SK-N-SH treated with all-trans-retinoic acid at 6 μM for 48 hours (cell line): ENCODE data around the gene CD79A.

Experiments
- ATAC-seq: fragments of 200-7000 bp; cut with Tn5 transposase; 3 replicates; pipeline ENCODE4 v1.9.1; 2020; ENCODE audit warnings: mild to moderate bottlenecking, moderate library complexity
- ARNTL ChIP-seq: fragments of 450-650 bp; formaldehyde crosslinking; IDR thresholded peaks from 2 replicates; pipeline ENCODE4 v1.5.0; 2020; ENCODE audit warnings: low read depth, mild to moderate bottlenecking, moderate library complexity, borderline replicate concordance
- BACH2 ChIP-seq: fragments of 250-450 bp; sonication (Bioruptor Pico); IDR thresholded peaks from 2 replicates; pipeline ENCODE4 v1.9.0; 2021; ENCODE audit warnings: mild to moderate bottlenecking, borderline replicate concordance
- CSDC2 ChIP-seq: fragments of 250-450 bp; sonication (Bioruptor Pico); IDR thresholded peaks from 2 replicates; pipeline ENCODE4 v1.5.0; 2020; ENCODE audit warnings: mild to moderate bottlenecking, moderate library complexity
- GLIS3 ChIP-seq: fragments of 250-450 bp; sonication (Bioruptor Pico); IDR thresholded peaks from 2 replicates; pipeline ENCODE4 v1.5.0; 2020; ENCODE audit warnings: mild to moderate bottlenecking, moderate library complexity
- ISL1 ChIP-seq: fragments of 250-450 bp; sonication (Bioruptor Pico); IDR thresholded peaks from 2 replicates; pipeline ENCODE4 v2.1.2; 2022; ENCODE audit warnings: mild to moderate bottlenecking, moderate library complexity
- PPARA ChIP-seq: fragments of 250-450 bp; sonication (Bioruptor Pico); IDR thresholded peaks from 2 replicates; pipeline ENCODE4 v1.5.0; 2020; ENCODE audit warnings: mild to moderate bottlenecking, borderline replicate concordance
- RARB ChIP-seq: fragments of 250-450 bp; sonication (Bioruptor Pico); IDR thresholded peaks from 2 replicates; pipeline ENCODE4 v1.8.0; 2021; ENCODE audit warnings: mild to moderate bottlenecking, moderate library complexity
- SNAI2 ChIP-seq: fragments of 250-450 bp; sonication (Bioruptor Pico); IDR thresholded peaks from 2 replicates; pipeline ENCODE4 v1.5.0; 2020; ENCODE audit warnings: mild to moderate bottlenecking, moderate library complexity
- TCF4 ChIP-seq: fragments of 250-450 bp; sonication (Bioruptor Pico); IDR thresholded peaks from 2 replicates; pipeline ENCODE4 v1.8.0; 2021; ENCODE audit warnings: mild to moderate bottlenecking, moderate library complexity, borderline replicate concordance
- TOX ChIP-seq: fragments of 250-450 bp; sonication (Bioruptor Pico); IDR thresholded peaks from 2 replicates; pipeline ENCODE4 v1.8.0; 2021; ENCODE audit warnings: mild to moderate bottlenecking, moderate library complexity, borderline replicate concordance
- ZC3H10 ChIP-seq: fragments of 250-450 bp; sonication (Bioruptor Pico); IDR thresholded peaks from 2 replicates; pipeline ENCODE4 v1.5.1; 2021; ENCODE audit warnings: mild to moderate bottlenecking, moderate library complexity
- ZFP3 ChIP-seq: fragments of 250-450 bp; sonication (Bioruptor Pico); IDR thresholded peaks from 2 replicates; pipeline ENCODE4 v1.5.0; 2020; ENCODE audit warnings: mild to moderate bottlenecking, moderate library complexity
- ZFP30 ChIP-seq: fragments of 450-650 bp; formaldehyde crosslinking; IDR thresholded peaks from 2 replicates; pipeline ENCODE4 v1.5.0; 2022; ENCODE audit warnings: mild to moderate bottlenecking, moderate library complexity
- ZNF565 ChIP-seq: fragments of 450-650 bp; formaldehyde crosslinking; conservative IDR thresholded peaks from 2 replicates; pipeline ENCODE4 v1.5.0; 2020; ENCODE audit warnings: low read depth, mild to moderate bottlenecking, moderate library complexity
- ZNF70 ChIP-seq: fragments of 450-650 bp; formaldehyde crosslinking; IDR thresholded peaks from 2 replicates; pipeline ENCODE4 v1.5.0; 2020; ENCODE audit warnings: mild to moderate bottlenecking, moderate library complexity
- ZNF8 ChIP-seq: fragments of 450-650 bp; formaldehyde crosslinking; IDR thresholded peaks from 2 replicates; pipeline ENCODE4 v1.5.0; 2020; ENCODE audit warnings: mild to moderate bottlenecking, moderate library complexity
- TF ChIP-seq, protein P1 (sequence below): fragments of 250-450 bp; sonication (Bioruptor Pico); IDR thresholded peaks from 2 replicates; pipeline ENCODE4 v1.5.1; 2021; ENCODE audit warnings: mild to moderate bottlenecking, moderate library complexity
- TF ChIP-seq, protein P2 (sequence below): fragments of 250-450 bp; sonication (Bioruptor Pico); IDR thresholded peaks from 2 replicates; pipeline ENCODE4 v1.8.0; 2020; ENCODE audit warnings: mild to moderate bottlenecking, moderate library complexity, borderline replicate concordance
- TF ChIP-seq, protein P3 (sequence below): fragments of 250-450 bp; sonication (Bioruptor Pico); IDR thresholded peaks from 2 replicates; pipeline ENCODE4 v1.5.1; 2020; ENCODE audit warnings: low read depth, mild to moderate bottlenecking, moderate library complexity
- TF ChIP-seq, protein P4 (sequence below): fragments of 250-450 bp; sonication (Bioruptor Pico); IDR thresholded peaks from 2 replicates; pipeline ENCODE4 v1.8.0; 2021; ENCODE audit warnings: low read depth, mild to moderate bottlenecking, moderate library complexity, borderline replicate concordance
- TF ChIP-seq, protein P5 (sequence below): fragments of 250-450 bp; sonication (Bioruptor Pico); IDR thresholded peaks from 2 replicates; pipeline ENCODE4 v1.5.0; 2020; ENCODE audit warnings: mild to moderate bottlenecking, moderate library complexity

Gene CD79A

DNA sequence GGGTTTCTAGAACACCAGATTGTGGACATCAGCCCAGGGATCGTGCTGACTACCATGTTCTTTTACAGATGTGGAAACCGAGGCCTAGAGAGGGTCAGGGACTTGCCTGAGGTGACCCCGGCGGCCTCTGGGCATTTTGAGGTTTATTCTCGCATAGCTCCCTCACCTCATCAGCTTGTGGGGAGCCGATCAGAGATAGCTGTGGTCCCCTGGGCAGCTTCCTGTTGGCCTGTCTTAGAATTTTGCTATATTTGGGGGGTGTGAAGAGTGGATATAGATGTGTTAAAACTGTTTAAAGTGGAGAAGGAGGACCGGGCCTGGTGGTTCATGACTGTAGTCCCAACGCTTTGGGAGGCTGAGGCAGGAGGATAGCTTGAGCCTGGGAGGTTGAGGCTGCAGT is 12.8 kb downstream of the CD79A start (continued):
- TF ChIP-seq, protein P1, sequence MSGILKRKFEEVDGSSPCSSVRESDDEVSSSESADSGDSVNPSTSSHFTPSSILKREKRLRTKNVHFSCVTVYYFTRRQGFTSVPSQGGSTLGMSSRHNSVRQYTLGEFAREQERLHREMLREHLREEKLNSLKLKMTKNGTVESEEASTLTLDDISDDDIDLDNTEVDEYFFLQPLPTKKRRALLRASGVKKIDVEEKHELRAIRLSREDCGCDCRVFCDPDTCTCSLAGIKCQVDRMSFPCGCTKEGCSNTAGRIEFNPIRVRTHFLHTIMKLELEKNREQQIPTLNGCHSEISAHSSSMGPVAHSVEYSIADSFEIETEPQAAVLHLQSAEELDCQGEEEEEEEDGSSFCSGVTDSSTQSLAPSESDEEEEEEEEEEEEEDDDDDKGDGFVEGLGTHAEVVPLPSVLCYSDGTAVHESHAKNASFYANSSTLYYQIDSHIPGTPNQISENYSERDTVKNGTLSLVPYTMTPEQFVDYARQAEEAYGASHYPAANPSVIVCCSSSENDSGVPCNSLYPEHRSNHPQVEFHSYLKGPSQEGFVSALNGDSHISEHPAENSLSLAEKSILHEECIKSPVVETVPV (CRISPR knock-in tag), result no peak
- no peak for TF ChIP-seq CSDC2 (CRISPR knock-in tag)
- no peak for TF ChIP-seq ISL1
- TF ChIP-seq BACH2, result no peak
- no peak for TF ChIP-seq RARB
- TF ChIP-seq ZFP3 (CRISPR knock-in tag), result no peak

DNA sequence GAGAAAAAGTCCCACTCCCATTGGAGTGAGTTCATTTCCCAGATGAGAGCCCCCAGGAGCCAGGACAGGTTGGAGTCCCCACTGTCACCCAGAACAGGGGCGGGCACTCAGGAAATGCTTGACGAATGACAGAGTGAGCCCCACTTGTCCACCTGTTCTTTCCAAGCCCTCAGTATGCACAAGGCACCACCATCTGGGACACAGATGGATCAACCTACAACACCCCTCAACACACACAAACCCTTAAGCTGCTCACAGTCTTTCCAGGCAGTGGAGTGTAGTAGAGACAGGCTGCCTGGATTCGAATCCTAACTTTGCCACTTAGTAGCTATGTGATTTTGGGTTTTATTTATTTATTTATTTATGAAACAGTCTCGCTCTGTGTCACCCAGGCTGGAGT is 13.9 kb downstream of the CD79A start:
- no peak for TF ChIP-seq ZNF8 (CRISPR knock-in tag)
- no peak for TF ChIP-seq SNAI2
- TF ChIP-seq CSDC2 (CRISPR knock-in tag), result no peak
- TF ChIP-seq ARNTL (CRISPR knock-in tag), result no peak
- no peak for ATAC-seq

DNA sequence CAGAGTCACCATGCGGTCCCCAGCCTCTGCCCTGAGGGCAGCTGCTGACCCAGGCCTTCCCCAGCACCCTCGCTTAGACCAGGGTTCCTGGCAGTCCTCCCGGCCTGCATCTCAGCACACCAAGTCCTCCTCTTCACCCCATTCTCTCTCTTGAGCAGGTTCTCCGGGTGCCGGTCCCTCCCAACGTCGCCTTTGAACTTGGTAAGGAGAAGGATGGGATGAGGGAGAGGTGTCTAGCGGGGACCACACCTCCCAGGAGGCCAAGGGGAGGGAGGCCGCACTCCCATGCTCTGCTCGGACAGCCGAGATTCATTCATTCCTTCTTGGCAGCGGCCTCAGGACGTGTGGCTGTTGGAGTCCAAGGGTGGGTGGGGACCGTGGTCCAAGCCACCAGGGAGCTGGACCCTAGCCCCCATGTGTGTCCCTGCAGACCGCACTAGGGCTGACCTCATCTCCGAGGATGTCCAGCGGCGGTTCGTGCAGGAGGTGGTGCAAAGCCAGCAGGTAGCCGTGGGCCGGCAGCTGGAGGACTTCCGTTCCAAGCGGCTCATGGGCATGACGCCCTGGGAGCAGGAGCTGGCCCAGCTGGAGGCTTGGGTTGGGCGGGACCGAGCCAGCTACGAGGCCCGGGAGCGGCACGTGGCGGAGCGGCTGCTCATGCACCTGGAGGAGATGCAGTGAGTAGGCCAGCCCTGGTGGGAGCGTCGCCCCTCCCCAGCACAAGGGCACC is 15.3 kb downstream of the CD79A start:
- TF ChIP-seq GLIS3 (CRISPR knock-in tag) (no peak), ZC3H10 (CRISPR knock-in tag) (no peak), ZNF70 (no peak), BACH2 (no peak), CSDC2 (CRISPR knock-in tag) (no peak), ZFP30 (no peak), TOX (CRISPR knock-in tag) (no peak), RARB (no peak), ZNF565 (no peak), PPARA (no peak), ISL1 (no peak), ZFP3 (CRISPR knock-in tag) (no peak), TCF4 (no peak), SNAI2 (no peak), ARNTL (CRISPR knock-in tag) (no peak)
- TF ChIP-seq, protein P1 (CRISPR knock-in tag), result no peak
- TF ChIP-seq, protein P2, sequence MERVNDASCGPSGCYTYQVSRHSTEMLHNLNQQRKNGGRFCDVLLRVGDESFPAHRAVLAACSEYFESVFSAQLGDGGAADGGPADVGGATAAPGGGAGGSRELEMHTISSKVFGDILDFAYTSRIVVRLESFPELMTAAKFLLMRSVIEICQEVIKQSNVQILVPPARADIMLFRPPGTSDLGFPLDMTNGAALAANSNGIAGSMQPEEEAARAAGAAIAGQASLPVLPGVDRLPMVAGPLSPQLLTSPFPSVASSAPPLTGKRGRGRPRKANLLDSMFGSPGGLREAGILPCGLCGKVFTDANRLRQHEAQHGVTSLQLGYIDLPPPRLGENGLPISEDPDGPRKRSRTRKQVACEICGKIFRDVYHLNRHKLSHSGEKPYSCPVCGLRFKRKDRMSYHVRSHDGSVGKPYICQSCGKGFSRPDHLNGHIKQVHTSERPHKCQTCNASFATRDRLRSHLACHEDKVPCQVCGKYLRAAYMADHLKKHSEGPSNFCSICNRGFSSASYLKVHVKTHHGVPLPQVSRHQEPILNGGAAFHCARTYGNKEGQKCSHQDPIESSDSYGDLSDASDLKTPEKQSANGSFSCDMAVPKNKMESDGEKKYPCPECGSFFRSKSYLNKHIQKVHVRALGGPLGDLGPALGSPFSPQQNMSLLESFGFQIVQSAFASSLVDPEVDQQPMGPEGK (CRISPR knock-in tag), result no peak
- no peak for ATAC-seq

DNA sequence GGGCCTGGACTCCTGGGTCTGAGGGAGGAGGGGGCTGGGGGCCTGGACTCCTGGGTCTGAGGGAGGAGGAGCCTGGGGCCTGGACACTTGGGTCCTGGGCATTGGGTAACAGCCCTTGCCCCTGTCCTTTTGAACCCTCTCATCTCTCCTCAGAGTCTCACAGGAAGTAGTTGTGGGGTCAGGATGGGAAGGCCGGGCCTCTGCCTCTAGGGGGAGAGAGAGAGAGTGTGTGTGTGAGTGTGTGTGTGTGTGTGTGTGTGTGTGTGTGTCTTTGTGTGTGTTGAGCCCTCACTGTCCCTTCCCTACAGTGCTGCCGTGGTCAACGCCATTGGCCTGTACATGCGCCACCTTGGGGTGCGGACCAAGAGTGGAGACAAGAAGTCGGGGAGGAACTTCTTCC is 16.8 kb downstream of the CD79A start:
- ATAC-seq, result peak; percentile 19; the same call in 1 of the 3 replicates
- TF ChIP-seq TOX (CRISPR knock-in tag) (no peak), ZFP3 (CRISPR knock-in tag) (no peak), ZC3H10 (CRISPR knock-in tag) (no peak), ZNF8 (CRISPR knock-in tag) (no peak), SNAI2 (no peak), PPARA (no peak), ZFP30 (no peak), RARB (no peak)
- TF ChIP-seq, protein P3, sequence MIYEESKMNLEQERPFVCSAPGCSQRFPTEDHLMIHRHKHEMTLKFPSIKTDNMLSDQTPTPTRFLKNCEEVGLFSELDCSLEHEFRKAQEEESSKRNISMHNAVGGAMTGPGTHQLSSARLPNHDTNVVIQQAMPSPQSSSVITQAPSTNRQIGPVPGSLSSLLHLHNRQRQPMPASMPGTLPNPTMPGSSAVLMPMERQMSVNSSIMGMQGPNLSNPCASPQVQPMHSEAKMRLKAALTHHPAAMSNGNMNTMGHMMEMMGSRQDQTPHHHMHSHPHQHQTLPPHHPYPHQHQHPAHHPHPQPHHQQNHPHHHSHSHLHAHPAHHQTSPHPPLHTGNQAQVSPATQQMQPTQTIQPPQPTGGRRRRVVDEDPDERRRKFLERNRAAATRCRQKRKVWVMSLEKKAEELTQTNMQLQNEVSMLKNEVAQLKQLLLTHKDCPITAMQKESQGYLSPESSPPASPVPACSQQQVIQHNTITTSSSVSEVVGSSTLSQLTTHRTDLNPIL, result no peak
- TF ChIP-seq, protein P2 (CRISPR knock-in tag), result no peak
- TF ChIP-seq, protein P4, sequence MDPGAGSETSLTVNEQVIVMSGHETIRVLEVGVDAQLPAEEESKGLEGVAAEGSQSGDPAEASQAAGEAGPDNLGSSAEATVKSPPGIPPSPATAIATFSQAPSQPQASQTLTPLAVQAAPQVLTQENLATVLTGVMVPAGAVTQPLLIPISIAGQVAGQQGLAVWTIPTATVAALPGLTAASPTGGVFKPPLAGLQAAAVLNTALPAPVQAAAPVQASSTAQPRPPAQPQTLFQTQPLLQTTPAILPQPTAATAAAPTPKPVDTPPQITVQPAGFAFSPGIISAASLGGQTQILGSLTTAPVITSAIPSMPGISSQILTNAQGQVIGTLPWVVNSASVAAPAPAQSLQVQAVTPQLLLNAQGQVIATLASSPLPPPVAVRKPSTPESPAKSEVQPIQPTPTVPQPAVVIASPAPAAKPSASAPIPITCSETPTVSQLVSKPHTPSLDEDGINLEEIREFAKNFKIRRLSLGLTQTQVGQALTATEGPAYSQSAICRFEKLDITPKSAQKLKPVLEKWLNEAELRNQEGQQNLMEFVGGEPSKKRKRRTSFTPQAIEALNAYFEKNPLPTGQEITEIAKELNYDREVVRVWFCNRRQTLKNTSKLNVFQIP, result no peak
- TF ChIP-seq, protein P1 (CRISPR knock-in tag), result no peak
- TF ChIP-seq, protein P5, sequence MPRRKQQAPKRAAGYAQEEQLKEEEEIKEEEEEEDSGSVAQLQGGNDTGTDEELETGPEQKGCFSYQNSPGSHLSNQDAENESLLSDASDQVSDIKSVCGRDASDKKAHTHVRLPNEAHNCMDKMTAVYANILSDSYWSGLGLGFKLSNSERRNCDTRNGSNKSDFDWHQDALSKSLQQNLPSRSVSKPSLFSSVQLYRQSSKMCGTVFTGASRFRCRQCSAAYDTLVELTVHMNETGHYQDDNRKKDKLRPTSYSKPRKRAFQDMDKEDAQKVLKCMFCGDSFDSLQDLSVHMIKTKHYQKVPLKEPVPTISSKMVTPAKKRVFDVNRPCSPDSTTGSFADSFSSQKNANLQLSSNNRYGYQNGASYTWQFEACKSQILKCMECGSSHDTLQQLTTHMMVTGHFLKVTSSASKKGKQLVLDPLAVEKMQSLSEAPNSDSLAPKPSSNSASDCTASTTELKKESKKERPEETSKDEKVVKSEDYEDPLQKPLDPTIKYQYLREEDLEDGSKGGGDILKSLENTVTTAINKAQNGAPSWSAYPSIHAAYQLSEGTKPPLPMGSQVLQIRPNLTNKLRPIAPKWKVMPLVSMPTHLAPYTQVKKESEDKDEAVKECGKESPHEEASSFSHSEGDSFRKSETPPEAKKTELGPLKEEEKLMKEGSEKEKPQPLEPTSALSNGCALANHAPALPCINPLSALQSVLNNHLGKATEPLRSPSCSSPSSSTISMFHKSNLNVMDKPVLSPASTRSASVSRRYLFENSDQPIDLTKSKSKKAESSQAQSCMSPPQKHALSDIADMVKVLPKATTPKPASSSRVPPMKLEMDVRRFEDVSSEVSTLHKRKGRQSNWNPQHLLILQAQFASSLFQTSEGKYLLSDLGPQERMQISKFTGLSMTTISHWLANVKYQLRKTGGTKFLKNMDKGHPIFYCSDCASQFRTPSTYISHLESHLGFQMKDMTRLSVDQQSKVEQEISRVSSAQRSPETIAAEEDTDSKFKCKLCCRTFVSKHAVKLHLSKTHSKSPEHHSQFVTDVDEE (CRISPR knock-in tag), result no peak
